HCT116 (cell line): ENCODE data around the gene TMEM184B. TPM values are rescaled to one million over a fixed set of nuclear protein-coding genes. Genes with fewer than 3 reads are reported as not detected.
"Not testable (repeated sequence)": the region's sequence is repeated elsewhere in the genome, so short reads cannot be mapped to it uniquely, and the experiment has no call there.

ENCODE experiments used
- ATAC-seq: fragments of 200-7000 bp; cut with Tn5 transposase; 2 replicates; pipeline ENCODE4 v1.9.1; 2020; ENCODE audit warnings: mild to moderate bottlenecking, moderate library complexity
- BruUV-seq: library from RNA; stranded (reverse); fragments of 400-500 nt; replicated peaks from 2 replicates; lab custom pipeline; 2021; lab: Mats Ljungman, UMichigan
- CTCF ChIA-PET: fragments of 300-600 bp; sonication (Branson Sonifier 250); formaldehyde crosslinking; loops from one replicate; lab custom pipeline; 2021; ENCODE audit warnings: antibody characterized with exemption; lab: Charles Lee
- POLR2A ChIA-PET: fragments of 300-600, 350-600 bp; sonication (Branson Sonifier 250); formaldehyde crosslinking; loops from one replicate; lab custom pipeline; 2021; ENCODE audit warnings: antibody characterized with exemption; lab: Charles Lee
- RAD21 ChIA-PET, 2 experiments: fragments of 300-600 bp; sonication (Branson Sonifier 250); formaldehyde crosslinking; loops; one replicate each; lab custom pipeline; 2023; ENCODE audit warnings: low total read pairs in 2 of 2; ENCODE audit not compliant: uncharacterized antibody in 2 of 2, unreplicated experiment in 2 of 2, low non-redundant PET in 1 of 2; lab: Charles Lee
- DNase-seq: peaks from one replicate; pipeline ENCODE4 v3.0.0-alpha.2; 2010; ENCODE audit warnings: low read depth, low spot score
- H2AFZ ChIP-seq: fragments of 200-600 bp; shearing (Covaris generic), sonication (generic); 2 replicates; pipeline ENCODE4 v1.6.1; 2017; ENCODE audit warnings: low read depth, mixed run types, mixed read lengths, antibody characterized with exemption, low read length; ENCODE audit not compliant: poor library complexity, severe bottlenecking
- H3K27ac ChIP-seq: 2 replicates; pipeline ENCODE4 v1.5.1; 2012; ENCODE audit warnings: low read depth, low read length
- H3K27me3 ChIP-seq: fragments of 200-600 bp; sonication (generic); 2 replicates; pipeline ENCODE4 v1.6.1; 2016; ENCODE audit warnings: mixed run types, low read length, mixed read lengths; ENCODE audit not compliant: insufficient read depth
- H3K36me3 ChIP-seq, 2 experiments: fragments of 200-500 bp in 1 of 2; fragments of 200-600 bp in 1 of 2; sonication (Bioruptor generic) in 1 of 2; sonication (generic) in 1 of 2; 2 replicates each; pipeline versions ENCODE4 v1.5.1 to v1.6.1; 2014 to 2016; ENCODE audit warnings: low read length in 2 of 2, inconsistent platforms in 1 of 2, mixed read lengths in 1 of 2, mixed run types in 1 of 2; ENCODE audit not compliant: insufficient read depth in 2 of 2, control insufficient read depth in 1 of 2
- H3K4me1 ChIP-seq, 2 experiments: fragments of 200-600 bp in 1 of 2; sonication (generic) in 1 of 2; 2 replicates each; pipeline versions ENCODE4 v1.5.1 to v1.6.1; 2012 to 2017; ENCODE audit warnings: low read length in 2 of 2, inconsistent platforms in 1 of 2, mild to moderate bottlenecking in 1 of 2, mixed read lengths in 1 of 2, mixed run types in 1 of 2, moderate library complexity in 1 of 2; ENCODE audit not compliant: insufficient read depth in 2 of 2, control insufficient read depth in 1 of 2
- H3K4me2 ChIP-seq: fragments of 200-600 bp; sonication (generic); 2 replicates; pipeline ENCODE4 v1.6.1; 2017; ENCODE audit warnings: mixed run types, low read length, mixed read lengths
- H3K4me3 ChIP-seq, 2 experiments: fragments of 200-600 bp in 1 of 2; sonication (generic) in 1 of 2; replicated peaks in 1 of 2; 2 replicates each; pipeline ENCODE4 v1.5.1; 2011 to 2016; ENCODE audit warnings: low read length in 2 of 2, control low read depth in 1 of 2, low read depth in 1 of 2, mild to moderate bottlenecking in 1 of 2, mixed read lengths in 1 of 2, mixed run types in 1 of 2
- H3K79me2 ChIP-seq: fragments of 200-600 bp; sonication (generic); 2 replicates; pipeline ENCODE4 v1.6.1; 2017; ENCODE audit warnings: mild to moderate bottlenecking, mixed run types, low read length, moderate library complexity, mixed read lengths; ENCODE audit not compliant: insufficient read depth
- H3K9ac ChIP-seq: fragments of 200-600 bp; sonication (generic); 2 replicates; pipeline ENCODE4 v1.6.1; 2016; ENCODE audit warnings: low read length, mixed read lengths
- H3K9me2 ChIP-seq: fragments of 200-600 bp; sonication (generic), shearing (Covaris generic); 2 replicates; pipeline ENCODE4 v1.6.1; 2017; ENCODE audit warnings: mixed run types, mild to moderate bottlenecking, moderate library complexity; ENCODE audit not compliant: insufficient read depth
- H3K9me3 ChIP-seq, 2 experiments: fragments of 200-500 bp in 1 of 2; fragments of 200-600 bp in 1 of 2; sonication (Bioruptor generic) in 1 of 2; sonication (generic) in 1 of 2; 2 replicates each; pipeline ENCODE4 v1.6.1; 2014 to 2017; ENCODE audit warnings: low read length in 2 of 2, mixed read lengths in 2 of 2, inconsistent platforms in 1 of 2, low read depth in 1 of 2, mild to moderate bottlenecking in 1 of 2, mixed run types in 1 of 2, moderate library complexity in 1 of 2; ENCODE audit not compliant: control insufficient read depth in 1 of 2, insufficient read depth in 1 of 2
- H4K20me1 ChIP-seq: fragments of 200-600 bp; sonication (generic), shearing (Covaris generic); 2 replicates; pipeline ENCODE4 v1.6.1; 2017; ENCODE audit warnings: mixed run types, mild to moderate bottlenecking, moderate library complexity; ENCODE audit not compliant: insufficient read depth
- ATF3 ChIP-seq: IDR thresholded peaks from 2 replicates; pipeline ENCODE4 v1.6.1; 2012
- CBX3 ChIP-seq: IDR thresholded peaks from 2 replicates; pipeline ENCODE4 v1.6.1; 2012; ENCODE audit warnings: low read depth
- CEBPB ChIP-seq: IDR thresholded peaks from 2 replicates; pipeline ENCODE4 v1.6.1; 2012; ENCODE audit warnings: low read depth
- EGR1 ChIP-seq: IDR thresholded peaks from 2 replicates; pipeline ENCODE4 v1.6.1; 2012; ENCODE audit warnings: low read depth
- EZH2 ChIP-seq: fragments of 200-600 bp; sonication (generic); IDR thresholded peaks from 2 replicates; pipeline ENCODE4 v1.6.1; 2017; ENCODE audit warnings: antibody characterized with exemption, mixed run types
- JUND ChIP-seq: IDR thresholded peaks from 2 replicates; pipeline ENCODE4 v1.6.1; 2012
- MAX ChIP-seq: IDR thresholded peaks from 2 replicates; pipeline ENCODE4 v1.6.1; 2012
- POLR2A ChIP-seq: IDR thresholded peaks from 2 replicates; pipeline ENCODE4 v1.7.0; 2011; ENCODE audit warnings: borderline replicate concordance; ENCODE audit not compliant: insufficient read depth, insufficient read length; ENCODE audit errors: extremely low read depth
- POLR2AphosphoS5 ChIP-seq: IDR thresholded peaks from 2 replicates; pipeline ENCODE4 v1.6.1; 2011; ENCODE audit warnings: mild to moderate bottlenecking, low read depth, low read length, moderate library complexity
- RAD21 ChIP-seq: IDR thresholded peaks from 2 replicates; pipeline ENCODE4 v1.6.1; 2012; ENCODE audit warnings: low read depth, mild to moderate bottlenecking
- SIN3A ChIP-seq: IDR thresholded peaks from 2 replicates; pipeline ENCODE4 v1.6.1; 2012; ENCODE audit warnings: low read depth
- SP1 ChIP-seq: IDR thresholded peaks from 2 replicates; pipeline ENCODE4 v1.6.1; 2012; ENCODE audit warnings: low read depth
- TCF7L2 ChIP-seq: IDR thresholded peaks from 2 replicates; pipeline ENCODE4 v1.7.0; 2011; ENCODE audit warnings: borderline replicate concordance, inconsistent platforms; ENCODE audit not compliant: insufficient read depth, insufficient read length; ENCODE audit errors: extremely low read depth
- ZFX ChIP-seq: fragments of 450-650 bp; IDR thresholded peaks from 2 replicates; pipeline ENCODE4 v1.6.1; 2017
- ZNF274 ChIP-seq: fragments of 200-500 bp; sonication (Bioruptor generic); IDR thresholded peaks from 2 replicates; pipeline ENCODE4 v1.6.1; 2014; ENCODE audit warnings: mild to moderate bottlenecking, low read depth, low read length, inconsistent platforms
- intact Hi-C: fragments of 100-400 bp; cut with micrococcal nuclease; formaldehyde crosslinking; loops from 2 replicates; pipeline ENCODE4 v1.10.0; 2022
- total RNA-seq: library from RNA; stranded (reverse); gene quantifications from one replicate; pipeline ENCODE4 v1.2.1, GENCODE V29; 2021; ENCODE audit not compliant: unreplicated experiment

TMEM184B gene
- total RNA-seq, 1 experiment from 2014 or later: 66.0 TPM

GRCh38 chr22:38236786-38237185, 36.0 kb downstream of the TMEM184B start:
- H2AFZ ChIP-seq: no peak overlapping the region
- no peaks in the 10 kb centered on the region for H4K20me1 ChIP-seq
- H3K79me2 ChIP-seq: no peaks in the 10 kb centered on the region; the same call in 1 of the 2 replicates
- BruUV-seq: no TSS peak
- ChIA-PET RAD21 (interaction anchor here in 1 of 2 experiments (0.6 kb wide), 1 partner anchor 22 kb away, joined by 3 read pairs; no protein-coding TSS in a partner anchor), POLR2A (no interaction called here), CTCF (no interaction called here)
- no peaks in the 10 kb centered on the region for H3K27me3 ChIP-seq
- ATAC-seq: no peak
- peaks cover 2 to 22% of the 10 kb centered on the region in 2 experiments; a peak in 3 of 4 replicates for H3K36me3 ChIP-seq
- peak overlapping the region; percentile 25; the same call in 1 of the 2 replicates for H3K4me2 ChIP-seq
- no peak overlapping the region for H3K27ac ChIP-seq
- intact Hi-C loops: no loop called here
- no peaks in the 10 kb centered on the region for H3K9me3 ChIP-seq
- no peak overlapping the region for H3K4me3 ChIP-seq
- TF ChIP-seq SP1: peak; percentile 40; the same call in 1 of the 2 replicates
- no peak for TF ChIP-seq JUND
- DNase-seq: no peak
- H3K4me1 ChIP-seq: peaks cover 36 to 48% of the 10 kb centered on the region in 2 experiments
- H3K9me2 ChIP-seq: no peaks in the 10 kb centered on the region
- peak overlapping the region; percentile 15; the same call in 1 of the 2 replicates for H3K9ac ChIP-seq

GRCh38 chr22:38235240-38235850, 37.5 kb downstream of the TMEM184B start:
- Histone ChIP-seq H2AFZ (no peak overlapping the region), H3K4me2 (no peak overlapping the region), H3K4me1 (peaks cover 29 to 40% of the 10 kb centered on the region in 2 experiments), H3K9me2 (no peaks in the 10 kb centered on the region), H4K20me1 (no peaks in the 10 kb centered on the region), H3K27ac (no peak overlapping the region), H3K79me2 (no peaks in the 10 kb centered on the region; the same call in 1 of the 2 replicates), H3K9me3 (no peaks in the 10 kb centered on the region), H3K9ac (no peak overlapping the region), H3K36me3 (peaks cover 7 to 33% of the 10 kb centered on the region in 2 experiments; a peak in 3 of 4 replicates), H3K27me3 (no peaks in the 10 kb centered on the region), H3K4me3 (no peak overlapping the region)
- POLR2A ChIA-PET: no interaction called here
- BruUV-seq: no TSS peak
- no peak for TF ChIP-seq SIN3A
- no peak for TF ChIP-seq SP1
- TF ChIP-seq MAX: no peak
- no peak for TF ChIP-seq POLR2A
- TF ChIP-seq ATF3: no peak
- TF ChIP-seq ZNF274: no peak
- no peak for TF ChIP-seq TCF7L2
- TF ChIP-seq RAD21: no peak
- TF ChIP-seq EGR1: no peak
- TF ChIP-seq CBX3: no peak
- no peak for TF ChIP-seq CEBPB
- TF ChIP-seq POLR2AphosphoS5: no peak
- TF ChIP-seq JUND: no peak
- TF ChIP-seq EZH2: no peak
- TF ChIP-seq ZFX: no peak
- ATAC-seq (no peak), DNase-seq (no peak)
- CTCF ChIA-PET: interaction anchor here (0.6 kb wide), 1 partner anchor 232 kb away, joined by 3 read pairs; no protein-coding TSS in a partner anchor
- intact Hi-C loops: no loop called here
- RAD21 ChIA-PET: no interaction called here

- H3K9me2 ChIP-seq, H3K79me2 ChIP-seq, H3K4me2 ChIP-seq, RAD21 ChIA-PET, H3K4me3 ChIP-seq, H3K9me3 ChIP-seq, BruUV-seq, H3K27ac ChIP-seq, H4K20me1 ChIP-seq, CTCF ChIA-PET, H3K27me3 ChIP-seq, POLR2A ChIA-PET, H3K9ac ChIP-seq, ATAC-seq, DNase-seq, H2AFZ ChIP-seq, intact Hi-C loops: not testable (repeated sequence)
- peaks cover 7 to 34% of the 10 kb centered on the region in 2 experiments; a peak in 3 of 4 replicates for H3K36me3 ChIP-seq
- H3K4me1 ChIP-seq: peaks cover 25 to 38% of the 10 kb centered on the region in 2 experiments
These were observed 39.0 kb downstream of the TMEM184B start for GRCh38 chr22:38233856-38234255.
